ENCODE measurements around the gene SULT1C3.
"Not testable (repeated sequence)": the region's sequence is repeated elsewhere in the genome, so short reads cannot be mapped to it uniquely, and the experiment has no call there.

SULT1C3 gene

DNA sequence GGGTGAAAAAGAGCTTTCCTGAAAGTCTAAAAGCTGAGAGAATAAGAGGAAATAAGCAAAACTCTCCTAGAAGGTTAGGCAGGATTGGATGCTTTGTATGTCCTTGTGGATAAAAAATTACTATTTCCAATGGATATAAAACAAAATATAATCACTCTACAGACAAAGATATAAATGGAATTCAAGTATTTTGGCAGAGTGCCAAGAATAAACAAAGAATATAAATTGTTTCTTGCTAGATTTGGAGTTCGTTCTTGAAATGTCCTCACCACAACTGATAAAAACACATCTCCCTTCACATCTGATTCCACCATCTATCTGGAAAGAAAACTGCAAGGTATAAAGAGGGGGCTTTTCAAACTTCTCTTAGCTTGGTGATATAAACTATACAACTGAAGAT is 13.3 kb downstream of the SULT1C3 start:
- no peak for DNase-seq

DNA sequence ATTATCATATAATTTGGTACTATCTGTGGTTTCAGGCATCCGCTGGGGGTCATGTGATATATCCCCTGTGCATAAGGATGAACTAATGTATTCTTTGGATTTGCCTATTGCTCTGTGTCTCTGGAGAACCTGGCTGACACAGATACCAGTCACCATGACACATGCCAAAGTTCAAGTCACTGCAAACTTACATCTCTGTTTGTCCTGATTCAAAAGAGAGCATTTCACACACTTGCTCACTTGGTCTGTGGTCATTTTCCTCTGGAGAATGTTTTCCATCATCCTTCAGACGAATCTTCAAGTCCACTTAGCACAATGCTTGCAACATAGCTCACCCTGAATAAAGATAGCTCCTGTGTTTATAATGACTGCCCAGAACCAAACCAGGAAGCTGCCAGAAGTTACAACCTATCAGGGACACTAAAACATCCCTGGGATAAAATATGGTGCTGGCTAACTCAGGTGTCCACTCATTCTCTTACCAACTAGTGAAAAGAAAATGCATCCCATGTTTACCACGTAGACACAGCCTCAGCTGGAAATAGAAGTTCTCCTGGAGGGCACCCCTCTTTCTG is 18.1 kb downstream of the SULT1C3 start:
- DNase-seq = no peak

DNA sequence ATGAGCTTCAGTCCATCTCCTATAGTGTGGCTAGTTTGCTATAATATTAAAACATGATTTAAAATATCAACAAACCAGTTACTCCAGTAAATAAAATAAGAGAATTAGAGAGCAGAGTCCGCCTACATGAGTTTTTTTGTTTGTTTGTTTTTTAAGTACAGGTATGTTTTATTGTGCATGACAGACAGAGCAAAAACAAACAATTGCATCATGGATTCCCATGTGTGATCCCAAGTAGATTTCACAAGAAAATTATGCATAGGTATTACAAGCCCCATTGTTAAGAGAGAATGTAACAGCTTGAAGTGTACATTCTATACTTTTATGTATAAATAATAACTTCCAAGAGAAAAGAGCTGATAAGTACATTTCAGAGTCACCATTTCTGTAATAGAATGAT is 21.0 kb downstream of the SULT1C3 start:
- no peak for DNase-seq

DNA sequence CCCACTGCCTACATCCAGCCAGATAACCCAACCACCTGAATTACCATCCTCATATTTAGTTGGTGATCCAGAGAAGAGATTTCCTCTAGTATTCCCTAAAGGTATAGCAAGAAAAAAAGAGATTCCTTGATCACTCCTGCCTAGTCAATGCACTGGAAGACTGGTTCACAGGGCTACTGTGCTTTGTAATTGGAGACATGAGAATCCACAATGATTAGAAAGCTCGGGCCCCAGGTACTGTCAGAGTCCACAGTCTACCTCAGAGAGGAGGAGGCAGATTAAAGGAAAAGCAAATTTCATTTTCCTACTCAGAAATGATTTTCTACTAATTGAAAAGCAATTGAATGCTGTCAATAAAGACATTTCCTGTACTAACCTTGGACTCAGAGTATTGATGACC is 22.3 kb downstream of the SULT1C3 start:
- DNase-seq = no peak

DNA sequence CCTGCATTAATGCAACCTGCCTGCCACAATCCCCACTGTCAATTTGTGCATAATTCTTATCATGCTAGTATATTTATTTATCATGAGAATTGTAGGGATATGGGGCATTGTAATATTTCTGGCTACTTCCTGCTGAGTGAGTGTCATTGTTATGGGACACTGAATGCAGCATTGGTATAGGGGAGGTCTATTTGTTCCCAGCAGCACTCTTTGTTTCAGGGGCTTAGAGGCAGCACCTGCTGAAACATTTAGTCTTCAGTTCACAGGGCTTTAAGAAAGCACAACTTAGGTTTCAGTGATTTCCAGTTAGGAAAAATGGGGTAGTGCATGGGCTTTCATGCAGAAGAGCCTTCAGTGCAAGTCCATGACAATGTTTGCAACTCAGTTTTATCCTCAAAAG is 23.6 kb downstream of the SULT1C3 start:
- no peak for DNase-seq

DNA sequence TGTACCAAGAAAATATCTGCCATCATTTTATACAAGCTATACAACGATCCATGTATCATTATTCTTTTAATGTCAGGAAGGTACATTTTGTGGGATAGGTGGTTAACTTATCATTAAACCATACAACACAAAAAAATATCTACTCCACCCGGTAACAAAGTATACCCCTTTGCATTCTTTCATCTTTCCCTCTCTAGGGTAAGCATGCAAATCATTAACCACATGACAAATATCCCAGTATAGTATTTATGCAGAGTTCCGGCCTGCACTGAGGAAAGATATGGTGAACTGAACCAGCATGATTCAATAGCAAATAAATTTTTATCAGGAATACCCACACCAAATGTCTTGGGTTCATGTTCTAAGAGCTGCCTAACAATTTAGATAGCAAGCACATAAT is 26.4 kb downstream of the SULT1C3 start:
- DNase-seq = no peak

DNA sequence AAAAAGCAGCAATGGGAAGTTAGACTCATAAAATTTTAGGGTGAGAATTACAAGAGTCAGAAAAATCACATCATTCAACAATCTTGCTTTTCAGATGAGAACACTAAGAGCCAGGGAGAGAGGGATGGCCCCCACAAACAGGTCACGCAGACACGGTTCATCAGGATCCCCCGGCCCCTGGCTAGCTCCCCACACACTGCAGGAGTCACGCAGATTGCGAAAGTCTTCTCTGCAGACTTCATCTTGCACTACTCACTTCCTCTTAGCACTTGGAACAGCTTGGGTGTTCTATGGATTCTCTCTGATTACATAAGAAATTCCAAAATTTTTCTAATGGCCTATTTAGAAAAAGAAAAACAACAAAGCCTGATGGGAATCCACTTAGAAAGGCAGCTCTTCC is 27.3 kb downstream of the SULT1C3 start:
- no peak for DNase-seq

DNA sequence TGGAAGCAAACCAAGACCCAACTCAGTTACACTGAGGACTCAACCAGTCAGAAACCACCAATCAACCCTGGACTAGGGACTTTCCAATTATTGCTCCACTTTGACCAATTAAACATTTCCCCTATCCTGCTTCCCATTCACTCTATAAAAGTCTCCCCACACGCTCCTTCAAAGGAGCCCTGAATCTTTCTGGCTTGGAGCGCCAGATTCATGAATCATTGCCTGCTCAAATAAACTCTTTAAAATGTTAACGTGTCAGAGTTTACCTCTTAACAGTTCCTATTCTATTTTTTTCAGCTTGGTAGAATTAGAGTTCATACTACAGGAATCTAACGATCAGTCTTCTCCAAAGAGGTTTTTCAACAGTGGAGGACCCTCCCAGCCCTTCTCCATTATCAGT is 28.2 kb downstream of the SULT1C3 start:
- DNase-seq = no peak

DNA sequence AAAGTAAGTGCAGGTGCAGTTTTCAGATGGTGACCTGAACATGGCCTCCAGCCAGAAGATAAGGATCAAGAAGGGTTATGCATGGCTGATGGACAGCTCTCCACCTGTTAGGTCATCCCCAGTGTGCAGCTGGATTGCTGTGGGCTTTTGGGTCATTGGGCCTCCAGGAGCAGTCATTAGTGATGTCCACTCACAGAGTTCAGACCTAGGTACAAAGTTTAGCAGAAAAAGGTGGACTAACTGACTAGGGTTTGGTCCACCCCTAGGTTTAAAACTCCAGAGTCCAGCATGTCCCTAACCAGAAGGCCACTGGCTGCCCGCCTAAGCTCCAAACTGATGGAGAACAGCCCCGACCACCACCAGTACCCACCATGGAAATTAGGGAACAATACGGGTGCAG is 30.6 kb downstream of the SULT1C3 start:
- no peak for DNase-seq

DNA sequence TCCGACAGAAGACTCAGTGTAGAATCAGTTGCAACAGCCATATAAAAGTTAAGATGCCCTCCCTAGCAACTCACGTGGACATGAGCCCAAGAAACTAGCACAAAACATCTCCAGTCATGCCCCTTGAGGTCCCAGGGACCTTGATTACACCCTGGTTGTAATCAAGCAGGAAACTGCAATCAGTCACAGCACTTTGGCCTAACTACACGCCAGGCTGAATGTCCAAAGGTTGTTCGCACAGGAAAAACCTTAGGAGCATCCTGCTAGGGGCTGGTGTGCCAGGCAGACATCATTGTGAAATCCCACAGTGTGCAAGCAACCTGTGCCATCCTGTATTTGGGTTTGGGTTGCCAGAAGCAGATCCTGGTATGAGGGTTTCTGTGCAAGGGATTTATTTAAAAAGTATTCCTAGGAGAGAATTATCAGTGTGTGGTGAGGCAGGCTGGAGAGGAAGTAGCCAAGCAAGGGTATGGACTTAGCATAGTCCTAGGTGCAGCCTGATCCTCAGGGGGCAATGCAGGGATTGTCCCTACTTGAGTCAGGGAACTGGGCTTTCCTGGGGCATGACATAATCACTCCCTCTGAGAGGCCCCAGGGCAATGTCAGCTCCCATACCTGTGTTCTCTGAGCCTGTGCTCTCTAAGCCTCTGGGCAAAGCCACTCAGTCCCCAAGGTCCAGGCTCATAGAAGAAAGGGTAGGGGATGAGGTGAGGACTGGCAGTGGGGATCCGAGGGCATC is 31.2 kb downstream of the SULT1C3 start:
- DNase-seq = no peak

DNA sequence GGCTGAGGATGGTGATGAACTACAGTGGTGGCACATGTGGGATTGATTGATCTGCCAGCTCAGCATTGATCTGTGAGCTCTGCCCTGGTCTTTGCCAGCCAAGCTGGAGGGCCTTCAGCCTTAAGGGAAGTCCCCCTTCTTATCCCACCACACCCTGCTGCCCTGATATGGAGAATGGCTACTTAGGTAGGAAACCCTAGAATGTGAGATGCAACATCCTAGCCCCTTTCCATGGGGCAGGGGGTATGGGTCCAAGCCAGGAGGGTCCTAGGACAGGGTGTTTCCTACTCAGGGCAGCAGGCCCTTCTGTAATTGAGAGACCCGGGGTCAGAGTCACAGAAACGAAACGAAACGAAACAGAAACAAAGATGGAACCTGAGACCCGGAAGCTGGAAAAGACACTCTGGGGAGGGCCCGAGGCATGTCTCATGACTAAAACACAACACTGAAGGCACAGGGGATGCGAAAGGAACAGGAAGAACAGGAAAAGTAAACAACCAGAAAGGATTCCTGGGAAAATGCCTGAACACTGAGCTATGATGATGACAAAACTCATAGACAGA is 32.0 kb downstream of the SULT1C3 start:
- no peak for DNase-seq

DNA sequence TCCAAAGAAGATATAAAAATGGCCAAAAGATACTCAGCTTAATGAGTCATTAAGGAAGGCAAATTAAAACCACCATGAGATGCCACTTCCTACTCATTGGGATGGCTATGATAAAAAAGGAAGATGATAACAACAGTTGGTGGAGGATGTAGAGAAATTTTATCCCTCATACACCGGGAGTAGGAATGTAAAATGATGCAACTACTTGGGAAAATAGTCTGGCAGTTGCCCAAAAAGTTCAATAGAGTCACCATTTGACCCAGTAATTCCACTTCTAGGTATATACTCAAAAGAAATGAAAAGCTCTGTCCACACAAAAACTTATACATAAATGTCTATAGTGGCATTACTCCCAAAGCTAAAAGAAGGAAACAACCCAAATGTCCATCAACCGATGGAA is 38.9 kb downstream of the SULT1C3 start:
- DNase-seq = no peak

DNA sequence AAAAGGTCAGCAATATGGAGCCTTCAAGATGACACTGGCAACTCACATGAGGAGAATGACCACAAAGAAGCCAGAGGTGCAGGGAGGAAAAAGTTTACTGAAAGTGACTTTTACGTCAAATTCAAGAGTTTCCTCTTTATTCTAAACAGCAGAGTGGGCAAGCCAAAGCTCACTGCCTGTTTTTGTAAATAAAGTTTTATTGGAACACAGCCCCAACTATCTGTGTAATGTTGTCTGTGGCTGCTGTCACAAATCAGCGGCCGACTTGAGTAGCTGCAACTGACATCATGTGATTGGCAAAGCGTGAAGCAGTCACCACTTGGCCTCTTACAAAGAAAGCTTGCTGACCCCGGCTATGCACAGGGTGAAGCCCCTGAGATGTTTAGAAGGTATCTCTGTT is 39.7 kb downstream of the SULT1C3 start:
- DNase-seq = no peak

DNA sequence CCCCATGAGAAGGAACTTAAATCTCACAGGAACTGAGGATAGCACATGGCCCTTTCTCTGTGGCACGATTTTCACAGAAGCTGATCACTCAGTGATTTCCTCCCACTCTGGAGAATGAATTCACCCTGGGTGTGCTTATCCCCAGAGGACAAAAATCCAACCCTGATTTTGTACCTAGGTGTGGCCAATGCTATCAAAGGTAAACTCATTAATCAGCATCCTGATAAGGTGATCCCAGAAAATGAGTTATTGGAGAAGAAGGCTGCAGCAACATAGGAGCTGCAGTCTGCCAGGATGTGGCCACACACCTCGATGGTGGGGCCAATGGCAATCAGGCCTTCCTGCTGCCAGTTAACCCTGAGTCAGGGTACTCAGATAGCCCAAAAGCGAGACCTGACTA is 40.7 kb downstream of the SULT1C3 start:
- no peak for DNase-seq

DNA sequence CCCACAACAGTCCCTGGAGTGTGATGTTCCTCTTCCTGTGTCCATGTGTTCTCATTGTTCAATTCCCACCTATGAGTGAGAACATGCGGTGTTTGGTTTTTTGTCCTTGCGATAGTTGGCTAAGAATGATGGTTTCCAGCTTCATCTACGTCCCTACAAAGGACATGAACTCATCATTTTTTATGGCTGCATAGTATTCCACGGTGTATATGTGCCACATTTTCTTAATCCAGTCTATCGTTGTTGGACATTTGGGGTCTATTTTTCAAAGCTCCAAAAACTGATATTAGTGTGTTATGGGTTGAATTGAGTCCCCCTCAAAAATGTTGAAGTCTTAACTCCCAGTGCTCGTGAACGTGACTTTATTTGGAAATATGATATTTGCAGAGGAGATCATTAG is 44.8 kb downstream of the SULT1C3 start:
- not testable (repeated sequence) for DNase-seq

DNA sequence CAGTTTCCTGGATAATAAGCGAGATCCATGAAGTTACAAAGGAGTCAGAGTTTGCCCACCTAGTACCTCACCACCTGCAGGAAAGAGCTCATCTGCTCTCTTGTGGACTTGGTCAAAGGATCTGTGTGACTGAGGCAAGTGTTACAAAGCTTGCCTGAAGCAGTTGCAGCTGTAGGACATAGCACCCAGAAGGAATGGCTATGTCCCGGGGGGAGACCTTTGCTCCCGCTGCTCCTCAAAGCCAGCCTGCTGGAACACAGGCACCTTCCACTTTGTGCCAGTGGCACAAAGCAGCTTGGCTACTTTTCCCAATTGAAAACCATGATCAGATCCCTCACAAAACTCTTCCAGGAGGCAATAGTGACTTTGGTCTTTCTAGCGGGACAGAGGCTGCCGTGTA is 45.8 kb downstream of the SULT1C3 start:
- no peak for DNase-seq

DNA sequence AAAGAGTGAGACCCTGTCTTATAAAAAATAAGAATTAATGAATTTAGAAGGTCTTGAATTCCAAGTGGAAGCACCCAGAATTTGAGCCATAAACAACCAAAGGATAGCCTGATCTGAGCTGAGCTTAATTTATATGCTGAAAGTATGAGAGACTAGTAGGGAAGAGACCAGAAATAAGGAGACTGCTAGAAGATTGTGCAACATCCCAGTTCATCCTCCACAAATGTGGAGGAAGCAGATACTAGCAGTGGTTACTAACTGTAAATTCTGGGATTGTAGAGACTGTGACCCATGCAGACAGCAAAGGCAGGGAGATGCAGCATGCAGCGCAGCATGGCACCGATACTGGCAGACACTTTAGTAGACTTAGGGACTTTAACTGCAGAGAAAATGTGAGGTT is 47.4 kb downstream of the SULT1C3 start:
- no peak for DNase-seq

DNA sequence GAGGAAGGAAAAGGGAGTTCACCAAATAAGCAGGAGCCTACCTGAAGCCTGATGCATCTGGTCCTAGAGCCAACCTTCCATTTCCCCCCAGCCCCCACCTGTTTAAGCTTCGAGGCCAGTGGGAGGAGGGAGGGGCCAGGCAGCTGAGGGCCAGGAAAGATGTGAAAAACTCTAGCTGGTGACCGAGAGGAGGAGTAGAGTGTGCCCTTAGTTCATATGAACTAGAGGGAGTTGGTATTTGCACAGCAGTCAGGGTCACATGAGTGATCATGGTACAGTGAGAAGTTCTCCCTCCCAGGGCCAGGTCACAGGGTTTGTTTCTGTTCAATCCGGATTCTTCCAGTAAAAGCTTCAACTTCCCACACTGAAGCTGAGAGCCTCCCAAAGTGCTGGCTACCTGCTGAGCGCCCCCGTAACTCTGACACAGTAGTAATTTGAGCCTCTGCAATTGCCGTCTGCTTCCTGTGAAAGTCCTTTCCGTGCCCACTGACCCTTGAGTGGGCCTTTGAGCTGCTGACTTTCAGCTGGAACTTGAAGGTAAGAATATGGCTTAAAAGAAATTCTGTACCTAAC is 48.9 kb downstream of the SULT1C3 start, which contains the start of gene SULT1C2:
Gene SULT1C2, plus strand, starts transcription at position 362 of the 573 bp plus-strand sequence. CDS start 4,773 bp downstream, outside the sequence.
- DNase-seq = peak; percentile 94

DNA sequence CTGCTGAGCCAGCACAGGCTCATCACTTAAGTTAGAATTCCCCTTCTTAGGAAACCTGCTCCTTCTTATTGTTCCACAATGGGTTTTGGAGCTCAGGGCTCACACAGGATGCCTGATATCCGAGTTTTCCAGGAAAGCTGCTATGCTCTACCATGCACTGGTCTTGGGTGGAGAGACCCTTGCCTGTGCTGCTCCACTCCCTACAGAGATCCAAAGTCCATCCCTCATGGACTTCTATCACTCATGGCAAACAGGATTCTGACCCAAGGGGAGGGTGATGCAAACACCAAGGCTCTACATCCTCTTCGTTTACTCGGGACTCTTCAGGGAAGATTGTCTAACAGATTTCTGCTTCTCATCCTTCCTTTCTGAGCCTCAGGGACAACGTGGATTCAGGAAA is 54.1 kb downstream of the SULT1C3 start:
- DNase-seq = no peak

DNA sequence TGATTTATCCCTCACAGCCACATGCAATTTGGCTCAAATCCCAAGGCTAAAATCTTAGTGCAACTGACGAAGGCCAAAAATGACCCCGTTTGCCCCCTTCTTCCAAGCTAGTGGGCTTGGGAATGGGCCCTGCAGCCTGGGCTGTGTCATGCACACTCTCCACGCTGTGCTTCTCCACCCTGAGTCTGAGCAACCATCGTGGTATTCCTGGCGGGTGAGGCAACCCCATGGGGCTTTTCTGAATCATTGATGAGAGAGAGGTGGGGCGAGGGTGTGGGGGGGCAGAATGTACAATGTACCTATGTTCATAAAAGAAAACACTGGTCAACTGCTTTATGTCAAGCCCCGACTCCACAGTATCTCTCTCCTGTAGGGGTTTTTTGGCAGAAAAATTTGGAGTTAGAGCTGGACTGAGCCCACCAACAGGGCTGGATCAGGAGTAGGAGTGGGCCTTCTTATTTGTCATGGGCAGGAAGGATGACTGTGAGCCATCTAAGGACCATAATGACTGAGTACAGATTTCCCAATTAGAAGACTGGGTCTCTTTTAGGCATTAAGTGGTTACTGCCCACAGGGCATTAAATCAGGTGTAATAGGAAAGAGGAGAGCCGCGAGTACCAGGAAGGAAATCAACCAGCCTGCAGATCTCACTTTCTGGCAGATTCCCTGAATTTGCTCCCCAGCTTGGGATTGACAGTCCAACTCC is 57.8 kb downstream of the SULT1C3 start:
- no peak for DNase-seq

DNA sequence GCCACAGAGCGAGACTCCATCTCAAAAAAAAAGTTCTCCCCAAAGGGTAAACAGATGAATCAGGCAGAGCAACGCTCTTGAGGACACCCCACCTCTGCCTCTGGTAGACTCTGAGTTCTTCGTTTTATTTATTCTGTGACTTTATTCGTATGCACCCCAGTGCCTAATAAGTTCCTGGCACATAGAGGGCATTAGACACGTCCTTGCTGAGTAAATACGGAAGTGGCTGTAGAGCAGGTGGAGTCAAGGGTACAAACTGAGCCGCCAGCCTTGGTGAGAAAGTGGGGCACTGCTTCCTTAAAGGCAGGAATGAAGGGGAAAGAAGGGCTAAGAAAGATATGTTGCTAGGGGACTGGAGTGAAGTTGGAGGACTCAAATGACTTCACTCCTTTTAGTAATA is 61.8 kb downstream of the SULT1C3 start:
- no peak for DNase-seq

DNA sequence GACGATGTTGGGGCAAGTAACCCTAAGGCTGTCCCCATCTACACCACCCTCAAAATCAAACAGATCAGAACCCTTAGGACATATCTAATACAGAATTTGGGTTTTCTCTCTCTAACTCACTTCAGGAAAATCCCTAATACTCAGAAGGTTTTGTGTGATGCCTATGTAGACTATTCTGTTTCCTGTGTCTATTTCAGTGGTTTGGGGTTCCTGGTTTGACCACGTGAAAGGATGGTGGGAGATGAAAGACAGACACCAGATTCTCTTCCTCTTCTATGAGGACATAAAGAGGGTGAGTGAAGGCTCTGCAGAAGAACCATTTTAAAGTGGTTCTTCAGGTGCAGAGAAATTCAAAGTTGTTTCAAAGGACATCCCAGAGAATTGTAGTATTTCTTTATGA is 65.2 kb downstream of the SULT1C3 start:
- no peak for DNase-seq

DNA sequence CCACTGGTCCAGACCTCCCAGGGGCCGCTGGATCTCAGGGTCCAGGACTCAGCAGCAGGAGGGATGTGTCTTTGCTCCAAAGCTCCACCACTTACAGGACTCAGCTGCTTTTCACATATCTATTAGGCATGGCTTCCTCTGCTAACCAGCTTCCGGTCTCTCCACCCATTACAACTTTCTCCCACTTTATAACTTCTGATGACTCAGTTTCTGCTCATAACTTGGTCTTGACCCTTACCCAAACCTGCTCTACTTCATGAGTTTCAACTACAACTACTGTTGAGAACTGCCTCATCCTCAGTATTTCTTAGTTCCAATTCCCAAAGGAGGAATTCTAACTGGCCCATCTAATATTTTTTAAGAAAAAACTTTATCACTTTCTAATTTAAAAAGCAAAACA is 66.1 kb downstream of the SULT1C3 start:
- DNase-seq = no peak

DNA sequence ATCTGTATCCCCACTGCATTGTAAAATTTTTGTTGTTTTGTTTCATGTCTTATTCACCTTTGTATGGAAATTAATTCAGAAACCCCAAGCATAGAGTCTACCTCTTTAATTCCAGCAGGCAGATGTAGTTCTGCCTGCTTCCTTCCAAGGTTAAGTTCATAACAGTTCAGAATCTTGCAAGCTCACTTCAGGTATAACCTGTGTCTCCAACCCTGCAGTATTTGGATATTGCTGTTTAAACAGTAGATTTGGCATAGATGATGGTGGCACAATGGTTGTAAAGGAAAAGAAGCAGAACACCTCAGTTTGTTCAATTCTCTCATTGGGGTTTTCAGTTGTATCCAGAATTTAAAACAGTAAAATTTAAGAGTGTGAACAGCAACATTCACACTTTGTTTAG is 70.1 kb downstream of the SULT1C3 start:
- no peak for DNase-seq

Data from NCI-H510A (cell line).